Upper lobe of right lung (tissue), 1 donor: ENCODE measurements around the gene RASL11B. TPM values are rescaled to one million over a fixed set of nuclear protein-coding genes. Genes with fewer than 3 reads are reported as not detected.

Experiments
- ATAC-seq: fragments of 200-7000 bp; cut with Tn5 transposase; one replicate; pipeline ENCODE4 v1.9.1; 2020; ENCODE audit warnings: mild to moderate bottlenecking, moderate library complexity
- DNase-seq: peaks from one replicate; pipeline ENCODE4 v3.0.0-alpha.2; 2020
- H3K27ac ChIP-seq: fragments of 200-600 bp; one replicate; pipeline ENCODE4 v1.8.0; 2022
- H3K27me3 ChIP-seq: fragments of 200-600 bp; one replicate; pipeline ENCODE4 v1.8.0; 2022; ENCODE audit warnings: mild to moderate bottlenecking
- H3K36me3 ChIP-seq: fragments of 200-600 bp; one replicate; pipeline ENCODE4 v1.8.0; 2022
- H3K4me1 ChIP-seq: fragments of 200-600 bp; one replicate; pipeline ENCODE4 v1.8.0; 2022
- H3K4me3 ChIP-seq: fragments of 200-600 bp; one replicate; pipeline ENCODE4 v1.8.0; 2022; ENCODE audit warnings: mild to moderate bottlenecking
- H3K9me3 ChIP-seq: fragments of 200-600 bp; one replicate; pipeline ENCODE4 v1.8.0; 2022
- CTCF ChIP-seq: fragments of 200-600 bp; IDR thresholded peaks from one replicate; pipeline ENCODE4 v1.8.0; 2022; ENCODE audit warnings: antibody characterized with exemption
- intact Hi-C: fragments of 100-400 bp; cut with DNase I; formaldehyde crosslinking; loops from one replicate; pipeline ENCODE4 v1.11.0; 2022
- total RNA-seq: library from RNA; stranded (reverse); fragmentation: NEBNext Ultra II Directional; extraction: Animal tissue kit (Norgen Biotek cat#: 25700); gene quantifications from one replicate; pipeline ENCODE4 v1.2.1, GENCODE V29; 2021
- donor health status: DM: no; HTN: yes; CAD: no; lungs with severe emphysema.

RASL11B gene
- total RNA-seq, 1 donor from 2014 or later, result 2.2 TPM

GRCh38 chr4:52890521-52890791, 28.3 kb downstream of the RASL11B start:
- no peak for ATAC-seq
- H3K9me3 ChIP-seq, result no peaks in the 10 kb centered on the region
- no peak overlapping the region for H3K27ac ChIP-seq
- DNase-seq, result no peak
- intact Hi-C loops, result no loop called here
- no peak overlapping the region for H3K4me3 ChIP-seq
- no peak for TF ChIP-seq CTCF
- no peaks in the 10 kb centered on the region for H3K36me3 ChIP-seq
- no peaks in the 10 kb centered on the region for H3K27me3 ChIP-seq
- H3K4me1 ChIP-seq, result no peaks in the 10 kb centered on the region

GRCh38 chr4:52891743-52892142, 29.6 kb downstream of the RASL11B start:
- intact Hi-C loops, result no loop called here

GRCh38 chr4:52892880-52893279, 30.8 kb downstream of the RASL11B start:
- Histone ChIP-seq H3K27me3 (no peaks in the 10 kb centered on the region), H3K4me1 (no peaks in the 10 kb centered on the region), H3K4me3 (no peak overlapping the region), H3K36me3 (no peaks in the 10 kb centered on the region), H3K27ac (no peak overlapping the region), H3K9me3 (no peaks in the 10 kb centered on the region)
- DNase-seq (no peak), ATAC-seq (no peak)
- intact Hi-C loops, result no loop called here
- no peak for TF ChIP-seq CTCF

More at GRCh38 chr4:52891743-52892142, 29.6 kb downstream of the RASL11B start:
- Histone ChIP-seq H3K27me3 (no peaks in the 10 kb centered on the region), H3K9me3 (no peaks in the 10 kb centered on the region), H3K4me3 (no peak overlapping the region), H3K4me1 (no peaks in the 10 kb centered on the region), H3K27ac (no peak overlapping the region), H3K36me3 (no peaks in the 10 kb centered on the region)
- ATAC-seq (no peak), DNase-seq (no peak)
- TF ChIP-seq CTCF, result no peak

- no peak for ATAC-seq
- intact Hi-C loops, result no loop called here
- no peaks in the 10 kb centered on the region for H3K4me1 ChIP-seq
These were observed 32.3 kb downstream of the RASL11B start for GRCh38 chr4:52894443-52894842.

GRCh38 chr4:52903273-52903672, 41.2 kb downstream of the RASL11B start:
- no peak for ATAC-seq
- TF ChIP-seq CTCF, result no peak
- Histone ChIP-seq H3K4me3 (no peak overlapping the region), H3K9me3 (no peaks in the 10 kb centered on the region), H3K27me3 (no peaks in the 10 kb centered on the region), H3K27ac (no peak overlapping the region), H3K36me3 (no peaks in the 10 kb centered on the region), H3K4me1 (no peaks in the 10 kb centered on the region)
- DNase-seq, result no peak
- intact Hi-C loops, result no loop called here

More at GRCh38 chr4:52894443-52894842, 32.3 kb downstream of the RASL11B start:
- DNase-seq, result no peak
- no peaks in the 10 kb centered on the region for H3K36me3 ChIP-seq
- no peak overlapping the region for H3K27ac ChIP-seq
- no peaks in the 10 kb centered on the region for H3K9me3 ChIP-seq
- no peak overlapping the region for H3K4me3 ChIP-seq
- no peak for TF ChIP-seq CTCF
- no peaks in the 10 kb centered on the region for H3K27me3 ChIP-seq

GRCh38 chr4:52904421-52904820, 42.3 kb downstream of the RASL11B start:
- ATAC-seq (no peak), DNase-seq (no peak)
- Histone ChIP-seq H3K4me3 (no peak overlapping the region), H3K9me3 (no peaks in the 10 kb centered on the region), H3K4me1 (no peaks in the 10 kb centered on the region), H3K36me3 (no peaks in the 10 kb centered on the region), H3K27ac (no peak overlapping the region), H3K27me3 (no peaks in the 10 kb centered on the region)
- intact Hi-C loops, result no loop called here
- TF ChIP-seq CTCF, result no peak
